SK-N-SH treated with all-trans-retinoic acid at 6 μM for 48 hours (cell line): ENCODE measurements around the gene DNAH2.

Experiments
- CSRNP3 ChIP-seq: fragments of 250-450 bp; sonication (Bioruptor Pico); IDR thresholded peaks from 2 replicates; pipeline ENCODE4 v1.5.1; 2021; ENCODE audit warnings: mild to moderate bottlenecking, moderate library complexity
- OSR1 ChIP-seq: fragments of 250-450 bp; sonication (Bioruptor Pico); IDR thresholded peaks from 2 replicates; pipeline ENCODE4 v1.8.0; 2022; ENCODE audit warnings: moderate library complexity, mild to moderate bottlenecking, inconsistent platforms
- RARB ChIP-seq: fragments of 250-450 bp; sonication (Bioruptor Pico); IDR thresholded peaks from 2 replicates; pipeline ENCODE4 v1.8.0; 2021; ENCODE audit warnings: mild to moderate bottlenecking, moderate library complexity

GRCh38 chr17:7786866-7787265, 69.3 kb downstream of the DNAH2 start:
- no peak for TF ChIP-seq CSRNP3
- TF ChIP-seq OSR1 (CRISPR knock-in tag), result no peak
- no peak for TF ChIP-seq RARB (CRISPR knock-in tag)
